ENCODE results near the gene TBCEL.

GRCh38 chr11:121038648-121039409 is 14.9 kb downstream of the TBCEL start:
- TF ChIP-seq CTCF (optimal IDR thresholded peaks at IDR 0.05 in 1 of 3, IDR thresholded peaks at IDR 0.05 in 1 of 3, conservative IDR thresholded peaks at IDR 0.05 in 1 of 3; ENCODE audit: extremely low read depth in 1 of 3, insufficient read depth in 2 of 3, low read length in 3 of 3) (no peak), EZH2 (IDR thresholded peaks at IDR 0.05; ENCODE audit: low read length) (no peak)

Data from keratinocyte (primary cell).